NCI-H1105 (cell line): ENCODE results near the gene UNC13D.

Experiments
- DNase-seq: peaks from one replicate; lab custom pipeline; 2025; lab: John Stamatoyannopoulos, UW

The UNC13D gene

GRCh38 chr17:75834279-75834920, 9.8 kb downstream of the UNC13D start:
- no peak for DNase-seq

- DNase-seq, result no peak
These were observed 11.4 kb downstream of the UNC13D start for GRCh38 chr17:75832652-75833400.

GRCh38 chr17:75832164-75832651, 12.0 kb downstream of the UNC13D start:
- DNase-seq, result no peak

- no peak for DNase-seq
These were observed 13.1 kb downstream of the UNC13D start for GRCh38 chr17:75831032-75831571.

GRCh38 chr17:75830164-75831031, 13.8 kb downstream of the UNC13D start:
- no peak for DNase-seq

GRCh38 chr17:75829747-75830146, 14.5 kb downstream of the UNC13D start:
- DNase-seq, result no peak

GRCh38 chr17:75828741-75829140, 15.5 kb downstream of the UNC13D start:
- no peak for DNase-seq

- DNase-seq, result no peak
These were observed 16.2 kb downstream of the UNC13D start for GRCh38 chr17:75828076-75828400.

GRCh38 chr17:75827308-75828075, 16.7 kb downstream of the UNC13D start:
- DNase-seq, result peak; percentile 37

- no peak for DNase-seq
These were observed 17.5 kb downstream of the UNC13D start for GRCh38 chr17:75826561-75827307.

- no peak for DNase-seq
These were observed 18.3 kb downstream of the UNC13D start for GRCh38 chr17:75825748-75826370.

GRCh38 chr17:75825149-75825552, 19.1 kb downstream of the UNC13D start:
- DNase-seq, result no peak

GRCh38 chr17:75824666-75825065, 19.5 kb downstream of the UNC13D start:
- DNase-seq, result no peak

- DNase-seq, result no peak
These were observed 20.1 kb downstream of the UNC13D start for GRCh38 chr17:75824050-75824552.

- no peak for DNase-seq
These were observed 20.8 kb downstream of the UNC13D start for GRCh38 chr17:75823257-75824041.

- DNase-seq, result no peak
These were observed 21.4 kb downstream of the UNC13D start for GRCh38 chr17:75822800-75823166.

GRCh38 chr17:75822119-75822799, 21.9 kb downstream of the UNC13D start:
- DNase-seq, result peak; percentile 85

GRCh38 chr17:75821552-75821951, 22.7 kb downstream of the UNC13D start:
- DNase-seq, result no peak
